ENCODE measurements around the gene POLR1B.

GRCh38 chr2:112614201-112614840, 72.1 kb downstream of the POLR1B start:
- TF ChIP-seq POLR2A (IDR thresholded peaks at IDR 0.05; ENCODE audit: low read length) (no peak), GATA1 (IDR thresholded peaks at IDR 0.05; ENCODE audit: low read depth, low read length) (no peak)

Measured in erythroblast (primary cell).